WI38 (cell line): ENCODE measurements around the gene SYNJ2.

Experiments
- H3K4me3 ChIP-seq: 2 replicates; pipeline ENCODE4 v1.5.1; 2011; ENCODE audit warnings: low read depth, mild to moderate bottlenecking, control low read depth, low read length
- CTCF ChIP-seq: IDR thresholded peaks from 2 replicates; pipeline ENCODE4 v1.5.1; 2012; ENCODE audit warnings: low read depth, mild to moderate bottlenecking, control low read depth, low read length

Gene SYNJ2

GRCh38 chr6:157961153-157961831 lies 20.4 kb upstream of the SYNJ2 start:
- no peak overlapping the region for H3K4me3 ChIP-seq
- TF ChIP-seq CTCF: no peak

GRCh38 chr6:157961832-157962575 lies 19.7 kb upstream of the SYNJ2 start:
- TF ChIP-seq CTCF: no peak
- no peak overlapping the region for H3K4me3 ChIP-seq

GRCh38 chr6:157962601-157963302 lies 18.9 kb upstream of the SYNJ2 start:
- TF ChIP-seq CTCF: no peak

GRCh38 chr6:157964100-157964499 lies 17.6 kb upstream of the SYNJ2 start:
- no peak overlapping the region for H3K4me3 ChIP-seq

More at GRCh38 chr6:157962601-157963302, 18.9 kb upstream of the SYNJ2 start:
- H3K4me3 ChIP-seq: no peak overlapping the region

GRCh38 chr6:157965387-157965786 lies 16.3 kb upstream of the SYNJ2 start:
- H3K4me3 ChIP-seq: no peak overlapping the region
- no peak for TF ChIP-seq CTCF

More at GRCh38 chr6:157964100-157964499, 17.6 kb upstream of the SYNJ2 start:
- TF ChIP-seq CTCF: no peak

- no peak for TF ChIP-seq CTCF
- H3K4me3 ChIP-seq: no peak overlapping the region
Observed at GRCh38 chr6:157966589-157966977, 15.1 kb upstream of the SYNJ2 start.

- H3K4me3 ChIP-seq: no peak overlapping the region
- no peak for TF ChIP-seq CTCF
Observed at GRCh38 chr6:157967020-157967419, 14.6 kb upstream of the SYNJ2 start.
